Endothelial cell (in vitro differentiated cells): ENCODE measurements around the gene RIPOR3. TPM values are rescaled to one million over a fixed set of nuclear protein-coding genes. Genes with fewer than 3 reads are reported as not detected.

Source experiments
- DNase-seq: peaks from one replicate; pipeline ENCODE4 v3.0.0; 2021; ENCODE audit warnings: low spot score
- H3K27ac Mint-ChIP-seq: one replicate; pipeline ENCODE4 v1.8.0; 2021; ENCODE audit warnings: mixed read lengths, inconsistent platforms; ENCODE audit not compliant: unreplicated experiment
- H3K27me3 Mint-ChIP-seq: one replicate; pipeline ENCODE4 v1.8.0; 2021; ENCODE audit warnings: mild to moderate bottlenecking, moderate library complexity, mixed read lengths, inconsistent platforms; ENCODE audit not compliant: unreplicated experiment
- H3K36me3 Mint-ChIP-seq: one replicate; pipeline ENCODE4 v1.8.0; 2021; ENCODE audit warnings: mild to moderate bottlenecking, low read depth, mixed read lengths, inconsistent platforms; ENCODE audit not compliant: unreplicated experiment
- H3K4me1 Mint-ChIP-seq: one replicate; pipeline ENCODE4 v1.8.0; 2021; ENCODE audit warnings: mild to moderate bottlenecking, mixed read lengths, inconsistent platforms; ENCODE audit not compliant: unreplicated experiment
- H3K4me3 Mint-ChIP-seq: one replicate; pipeline ENCODE4 v1.8.0; 2021; ENCODE audit warnings: mild to moderate bottlenecking, mixed read lengths, inconsistent platforms; ENCODE audit not compliant: unreplicated experiment
- H3K9me3 Mint-ChIP-seq: one replicate; pipeline ENCODE4 v1.8.0; 2021; ENCODE audit warnings: mixed read lengths, inconsistent platforms; ENCODE audit not compliant: unreplicated experiment
- CTCF ChIP-seq: fragments of 200-600 bp; sonication (generic); IDR thresholded peaks from one replicate; pipeline ENCODE4 v1.5.0; 2021; ENCODE audit warnings: antibody characterized with exemption; ENCODE audit not compliant: unreplicated experiment
- total RNA-seq: library from RNA; stranded (reverse); fragmentation: NEBNext Ultra II Directional; extraction: Animal tissue kit (Norgen Biotek cat#: 25700); gene quantifications from one replicate; pipeline ENCODE4 v1.2.1, GENCODE V29; 2021; ENCODE audit not compliant: unreplicated experiment

The RIPOR3 gene
- total RNA-seq, 1 donor from 2014 or later: 11.2 TPM

GRCh38 chr20:50618537-50618936 is 72.8 kb downstream of the RIPOR3 start:
- Mint-ChIP-seq H3K27me3 (peaks cover 6% of the 10 kb centered on the region), H3K9me3 (no peaks in the 10 kb centered on the region), H3K27ac (no peak overlapping the region), H3K4me1 (peaks cover 9% of the 10 kb centered on the region), H3K36me3 (no peaks in the 10 kb centered on the region), H3K4me3 (no peak overlapping the region)
- DNase-seq: no peak
- no peak for TF ChIP-seq CTCF

GRCh38 chr20:50617022-50617421 is 74.3 kb downstream of the RIPOR3 start:
- H3K9me3 Mint-ChIP-seq: no peaks in the 10 kb centered on the region

GRCh38 chr20:50615407-50615806 is 75.9 kb downstream of the RIPOR3 start:
- Mint-ChIP-seq H3K4me1 (peaks cover 9% of the 10 kb centered on the region), H3K27me3 (peaks cover 9% of the 10 kb centered on the region), H3K9me3 (no peaks in the 10 kb centered on the region), H3K4me3 (no peak overlapping the region), H3K27ac (no peak overlapping the region), H3K36me3 (no peaks in the 10 kb centered on the region)
- no peak for TF ChIP-seq CTCF
- no peak for DNase-seq

More at GRCh38 chr20:50617022-50617421, 74.3 kb downstream of the RIPOR3 start:
- no peak for DNase-seq
- H3K27ac Mint-ChIP-seq: no peak overlapping the region
- H3K36me3 Mint-ChIP-seq: no peaks in the 10 kb centered on the region
- H3K27me3 Mint-ChIP-seq: peaks cover 6% of the 10 kb centered on the region
- no peak overlapping the region for H3K4me3 Mint-ChIP-seq
- peaks cover 9% of the 10 kb centered on the region for H3K4me1 Mint-ChIP-seq
- no peak for TF ChIP-seq CTCF

GRCh38 chr20:50613438-50614169 is 77.7 kb downstream of the RIPOR3 start:
- Mint-ChIP-seq H3K9me3 (no peaks in the 10 kb centered on the region), H3K36me3 (no peaks in the 10 kb centered on the region), H3K4me1 (peaks cover 9% of the 10 kb centered on the region), H3K27ac (no peak overlapping the region), H3K4me3 (no peak overlapping the region), H3K27me3 (peaks cover 9% of the 10 kb centered on the region)
- TF ChIP-seq CTCF: no peak
- no peak for DNase-seq

GRCh38 chr20:50611128-50611810 is 80.1 kb downstream of the RIPOR3 start:
- Mint-ChIP-seq H3K9me3 (no peaks in the 10 kb centered on the region), H3K4me3 (no peak overlapping the region), H3K27ac (no peak overlapping the region), H3K27me3 (peaks cover 11% of the 10 kb centered on the region), H3K36me3 (no peaks in the 10 kb centered on the region), H3K4me1 (peaks cover 9% of the 10 kb centered on the region)
- no peak for TF ChIP-seq CTCF
- no peak for DNase-seq
